Measurements from ENCODE around the gene NFATC1.

Gene NFATC1

DNA sequence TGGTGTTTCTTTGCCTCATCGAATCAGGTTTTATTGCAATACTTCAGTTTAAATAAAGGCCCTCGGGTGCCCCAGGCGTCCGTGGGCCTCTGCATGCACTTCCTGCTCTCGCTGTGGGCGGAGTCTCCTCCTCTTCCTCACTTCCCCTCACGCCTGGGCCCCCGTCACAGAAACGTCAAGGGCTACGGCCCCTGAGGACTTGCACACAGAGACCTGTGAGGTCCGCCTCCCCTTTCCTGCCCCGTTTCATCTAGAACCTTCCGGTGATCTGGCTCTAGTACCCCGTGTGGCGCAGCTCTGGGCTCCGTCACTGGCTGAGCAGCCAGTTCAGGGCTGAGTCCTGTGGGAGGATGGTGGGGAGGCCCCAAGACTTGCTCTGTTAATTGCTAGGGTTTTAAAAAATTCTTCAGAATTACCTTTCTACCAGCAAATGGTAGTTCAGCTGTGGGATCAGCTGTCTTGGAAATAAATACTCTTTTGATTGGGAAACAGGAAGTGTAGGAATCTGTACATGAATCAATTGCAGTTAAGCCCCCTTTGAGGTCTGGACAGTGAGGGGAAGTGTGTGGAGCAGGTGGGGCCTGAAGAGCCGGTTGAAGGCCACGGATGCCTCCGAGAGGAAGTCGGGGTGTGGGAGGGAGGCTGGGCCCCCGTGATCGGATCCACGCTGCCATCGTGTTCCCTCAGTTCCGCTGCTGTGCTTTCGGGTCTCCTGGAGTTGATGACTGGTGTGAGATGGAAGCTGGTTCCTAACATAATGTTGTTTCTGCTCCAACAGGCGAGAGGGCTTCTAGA lies 10.2 kb downstream of the NFATC1 start:
- DNase-seq = no peak

DNA sequence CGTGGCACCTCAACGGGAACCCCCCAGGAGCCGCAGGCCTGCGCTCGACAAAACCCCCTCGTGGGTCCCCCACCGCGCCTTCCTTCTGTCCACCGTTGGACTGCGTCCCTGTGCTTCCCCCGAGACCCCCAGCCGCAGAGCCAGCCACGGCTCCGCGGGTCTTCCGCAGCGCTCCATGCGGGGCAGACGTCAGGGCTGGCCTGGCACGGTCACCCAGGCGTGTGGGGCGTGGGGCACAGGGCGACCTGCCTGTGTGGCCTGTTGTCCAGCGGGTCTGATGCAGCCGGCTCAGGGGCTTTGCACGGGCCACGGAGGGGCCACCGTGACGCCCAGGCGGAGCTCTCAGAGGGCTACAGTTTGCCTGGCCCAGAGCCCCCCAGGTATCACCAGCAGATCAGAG lies 11.0 kb downstream of the NFATC1 start:
- no peak for DNase-seq

DNA sequence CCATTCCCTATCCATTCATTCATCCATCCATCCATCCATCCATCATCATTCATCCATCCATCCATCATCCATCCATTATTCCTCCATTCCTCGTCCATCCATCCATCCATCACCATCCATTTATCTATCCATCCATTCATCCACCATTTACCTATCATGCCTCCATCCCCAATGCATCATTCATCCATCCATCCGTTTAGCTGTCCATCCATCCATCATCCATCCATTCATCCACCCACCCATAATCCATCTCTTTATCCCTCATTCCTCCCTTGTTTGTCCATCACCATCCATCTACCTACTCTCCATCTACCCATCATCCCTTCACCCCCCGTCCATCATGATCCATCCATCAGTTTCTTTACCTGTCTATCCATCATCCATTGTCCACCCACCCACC lies 13.6 kb downstream of the NFATC1 start:
- DNase-seq = no peak

DNA sequence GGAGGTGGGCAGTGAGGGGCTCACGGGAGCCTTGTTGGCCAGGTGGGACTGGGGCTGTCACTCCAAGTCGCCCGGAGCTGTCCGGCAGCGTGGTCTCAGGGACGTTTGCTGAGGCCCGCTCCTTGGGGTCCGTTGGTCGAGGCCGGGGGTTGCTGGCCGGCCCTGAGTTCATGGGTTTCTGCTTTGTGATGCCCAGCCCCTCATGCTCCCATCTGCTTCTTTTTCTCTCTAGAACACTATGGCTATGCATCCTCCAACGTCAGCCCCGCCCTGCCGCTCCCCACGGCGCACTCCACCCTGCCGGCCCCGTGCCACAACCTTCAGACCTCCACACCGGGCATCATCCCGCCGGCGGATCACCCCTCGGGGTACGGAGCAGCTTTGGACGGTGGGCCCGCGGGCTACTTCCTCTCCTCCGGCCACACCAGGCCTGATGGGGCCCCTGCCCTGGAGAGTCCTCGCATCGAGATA lies 14.5 kb downstream of the NFATC1 start:
- DNase-seq = no peak

DNA sequence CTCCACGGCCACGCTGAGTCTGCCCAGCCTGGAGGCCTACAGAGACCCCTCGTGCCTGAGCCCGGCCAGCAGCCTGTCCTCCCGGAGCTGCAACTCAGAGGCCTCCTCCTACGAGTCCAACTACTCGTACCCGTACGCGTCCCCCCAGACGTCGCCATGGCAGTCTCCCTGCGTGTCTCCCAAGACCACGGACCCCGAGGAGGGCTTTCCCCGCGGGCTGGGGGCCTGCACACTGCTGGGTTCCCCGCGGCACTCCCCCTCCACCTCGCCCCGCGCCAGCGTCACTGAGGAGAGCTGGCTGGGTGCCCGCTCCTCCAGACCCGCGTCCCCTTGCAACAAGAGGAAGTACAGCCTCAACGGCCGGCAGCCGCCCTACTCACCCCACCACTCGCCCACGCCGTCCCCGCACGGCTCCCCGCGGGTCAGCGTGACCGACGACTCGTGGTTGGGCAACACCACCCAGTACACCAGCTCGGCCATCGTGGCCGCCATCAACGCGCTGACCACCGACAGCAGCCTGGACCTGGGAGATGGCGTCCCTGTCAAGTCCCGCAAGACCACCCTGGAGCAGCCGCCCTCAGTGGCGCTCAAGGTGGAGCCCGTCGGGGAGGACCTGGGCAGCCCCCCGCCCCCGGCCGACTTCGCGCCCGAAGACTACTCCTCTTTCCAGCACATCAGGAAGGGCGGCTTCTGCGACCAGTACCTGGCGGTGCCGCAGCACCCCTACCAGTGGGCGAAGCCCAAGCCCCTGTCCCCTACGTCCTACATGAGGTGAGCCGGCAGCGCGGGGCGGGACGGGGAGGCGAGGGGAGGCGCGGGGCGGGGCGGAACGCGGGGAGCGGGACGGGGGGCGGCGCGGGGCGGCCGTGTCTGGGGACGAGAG lies 15.2 kb downstream of the NFATC1 start:
- DNase-seq = no peak

DNA sequence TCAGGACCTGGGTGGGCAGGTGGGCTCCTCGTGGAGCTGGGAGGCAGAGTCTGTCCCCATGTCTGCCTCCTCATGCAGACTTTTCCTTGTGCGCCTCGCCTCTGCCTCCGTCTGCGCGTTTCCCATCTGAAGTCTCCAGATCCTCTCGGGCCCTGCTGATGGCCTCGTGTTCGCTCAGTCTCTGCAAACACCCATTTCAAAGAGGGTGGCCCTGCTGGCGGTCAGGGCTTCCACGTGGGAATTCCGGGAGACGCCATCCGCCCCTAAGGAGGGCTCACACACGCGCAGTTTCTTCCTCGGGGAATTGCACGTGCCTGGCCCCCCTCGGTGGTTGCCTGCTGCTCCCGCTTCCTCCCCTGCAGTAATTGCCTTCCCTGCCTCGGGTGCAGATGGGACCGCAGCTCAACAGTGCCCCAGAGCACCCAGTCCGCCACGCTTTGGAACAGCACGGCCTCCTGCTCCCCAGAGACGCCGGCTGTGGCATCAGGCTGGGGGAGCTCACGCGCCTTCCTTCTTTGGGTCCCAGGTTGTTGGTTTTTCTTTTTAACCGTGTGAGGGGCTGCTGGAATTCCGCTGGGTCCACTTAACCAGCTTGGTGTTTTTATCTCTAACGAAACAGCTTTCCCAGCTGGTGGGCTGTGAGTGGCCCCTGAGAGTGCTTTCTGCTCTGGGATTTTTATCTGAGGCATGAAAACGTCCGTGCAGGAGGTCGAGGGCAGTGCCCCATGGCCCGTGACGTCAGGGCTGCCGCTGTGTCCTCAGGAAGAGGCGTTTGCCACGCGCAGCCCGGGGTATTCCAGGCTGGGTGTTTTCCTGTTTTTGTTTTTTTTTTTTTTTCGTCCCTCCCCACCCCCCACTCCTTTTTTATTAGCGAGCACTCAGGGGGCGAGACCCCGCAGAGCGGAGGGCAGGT lies 16.1 kb downstream of the NFATC1 start:
- DNase-seq = no peak

DNA sequence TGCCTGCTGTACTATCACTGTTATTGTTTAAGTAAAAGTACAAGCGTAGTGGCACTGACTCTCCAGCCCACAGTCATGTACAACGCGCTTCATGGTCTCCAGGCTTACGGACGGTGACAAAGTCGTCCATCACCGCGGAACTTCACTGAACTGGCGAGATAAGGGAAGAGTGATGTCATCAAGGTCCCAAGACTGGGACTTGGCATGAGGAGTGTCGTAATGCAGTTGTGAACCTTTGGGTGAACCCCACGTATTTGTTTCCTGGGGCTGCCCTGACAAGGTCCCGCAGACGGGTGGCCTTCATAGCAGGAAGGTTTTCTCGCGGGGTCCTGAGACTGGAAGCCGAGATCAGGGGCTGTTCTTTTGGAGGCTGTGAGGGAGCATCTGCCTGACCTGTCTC lies 17.3 kb downstream of the NFATC1 start:
- DNase-seq = no peak

DNA sequence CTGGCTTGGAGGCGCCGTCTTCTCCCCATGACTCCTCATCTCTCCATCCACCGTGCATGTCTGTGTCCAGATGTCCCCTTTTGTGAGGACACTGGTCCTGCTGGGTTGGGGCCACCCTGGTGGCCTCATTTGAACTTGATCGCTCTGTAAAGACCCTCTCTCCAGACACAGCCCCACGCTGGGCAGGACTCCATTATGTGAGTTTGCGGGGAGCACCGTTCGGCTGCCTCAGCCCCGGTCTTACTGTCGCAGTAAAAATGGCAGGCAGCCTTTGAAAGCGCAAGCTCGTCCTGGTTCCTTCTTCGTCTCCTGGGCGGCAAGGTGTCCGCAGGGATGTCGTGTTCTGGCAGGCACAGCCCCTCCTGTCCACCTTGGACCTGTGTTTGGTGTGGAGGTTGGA lies 17.7 kb downstream of the NFATC1 start:
- no peak for DNase-seq

DNA sequence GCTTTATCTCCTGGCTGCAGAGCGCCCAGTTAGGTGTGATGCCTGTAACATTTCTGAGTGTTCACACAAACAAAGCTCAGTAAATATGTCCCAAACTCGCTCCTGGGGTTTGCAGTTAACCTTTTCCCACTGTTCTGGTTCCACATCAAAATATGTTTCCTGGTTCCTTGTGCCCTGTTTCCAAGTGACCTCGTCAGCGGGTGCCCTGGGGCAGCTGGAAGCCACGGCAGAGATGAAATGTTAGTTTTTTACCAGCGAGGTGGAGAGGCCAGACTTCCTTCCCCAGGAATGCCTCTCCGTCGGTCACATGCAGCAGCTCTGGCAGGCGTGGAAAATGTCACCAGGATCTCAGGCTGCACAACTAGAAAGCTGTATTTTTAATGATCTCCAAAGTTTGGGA lies 18.2 kb downstream of the NFATC1 start:
- no peak for DNase-seq

DNA sequence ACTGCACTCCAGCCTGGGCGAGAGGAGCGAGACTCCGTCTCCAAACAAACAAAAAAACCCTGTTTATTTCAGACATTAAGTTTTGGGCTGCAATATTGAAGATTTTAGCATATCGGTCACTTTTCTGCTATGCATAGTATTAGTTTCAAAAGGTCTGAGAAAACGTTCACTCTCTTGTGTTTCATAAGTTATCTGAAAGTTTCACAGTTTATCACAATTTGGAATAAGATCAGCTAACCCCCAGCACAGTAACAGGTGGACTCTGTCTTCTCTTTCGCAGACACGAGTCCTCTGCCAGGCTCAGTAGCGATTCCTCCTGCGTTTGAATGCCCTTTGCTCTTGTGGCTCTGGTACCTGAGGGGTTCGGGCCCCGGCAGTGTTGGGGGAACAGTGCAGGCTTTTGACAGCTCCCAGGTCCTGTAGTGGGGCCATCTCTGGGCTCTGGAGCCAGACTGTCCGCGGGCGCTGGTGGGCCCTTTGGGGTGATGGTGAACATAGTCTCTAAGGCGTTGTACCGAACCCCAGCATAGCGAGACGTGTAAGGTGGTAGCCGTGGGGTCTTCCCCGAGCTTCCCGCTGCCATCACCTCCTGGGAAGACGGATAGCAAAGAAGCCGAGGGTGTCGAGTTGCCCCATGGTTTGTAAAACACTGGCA lies 20.4 kb downstream of the NFATC1 start:
- no peak for DNase-seq

DNA sequence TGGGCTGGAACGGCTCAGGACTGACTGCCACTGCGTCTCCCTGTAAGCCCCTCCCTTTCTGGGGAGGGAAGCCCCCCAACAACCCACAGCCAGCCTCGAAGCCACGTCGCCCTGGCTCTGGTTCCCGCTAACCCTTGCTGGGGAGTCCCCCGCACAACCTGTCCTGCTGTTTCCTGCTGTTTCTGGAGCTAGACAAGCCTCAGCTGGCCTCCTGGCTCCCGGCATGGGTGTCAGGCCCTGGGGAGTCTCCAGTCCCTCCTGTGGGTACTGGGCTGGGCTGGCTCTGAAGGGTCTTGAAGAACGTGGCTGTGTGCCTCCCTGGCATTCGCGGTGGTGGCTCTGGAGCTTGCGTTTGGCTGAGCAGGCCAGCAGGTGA lies 20.9 kb downstream of the NFATC1 start:
- DNase-seq = no peak

DNA sequence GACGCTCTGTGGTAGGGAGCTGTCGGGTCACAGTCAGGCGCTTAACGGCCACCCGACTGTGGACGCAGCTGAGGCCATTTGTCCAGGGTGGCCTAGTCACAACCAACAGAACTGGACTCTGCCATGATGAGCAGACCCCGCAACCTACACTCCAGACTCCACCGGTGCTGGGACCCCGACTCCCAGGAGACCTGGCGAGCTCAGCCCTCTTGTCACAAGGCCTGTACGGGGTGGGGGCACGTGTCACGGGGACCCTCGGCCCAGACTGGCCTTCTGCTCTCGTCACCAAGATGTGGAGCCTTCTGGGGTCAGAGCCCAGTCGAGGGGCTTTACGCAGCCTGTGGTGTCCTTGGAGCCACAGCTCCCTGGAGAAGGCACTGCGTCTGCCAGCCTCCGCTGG lies 22.5 kb downstream of the NFATC1 start:
- DNase-seq = no peak

DNA sequence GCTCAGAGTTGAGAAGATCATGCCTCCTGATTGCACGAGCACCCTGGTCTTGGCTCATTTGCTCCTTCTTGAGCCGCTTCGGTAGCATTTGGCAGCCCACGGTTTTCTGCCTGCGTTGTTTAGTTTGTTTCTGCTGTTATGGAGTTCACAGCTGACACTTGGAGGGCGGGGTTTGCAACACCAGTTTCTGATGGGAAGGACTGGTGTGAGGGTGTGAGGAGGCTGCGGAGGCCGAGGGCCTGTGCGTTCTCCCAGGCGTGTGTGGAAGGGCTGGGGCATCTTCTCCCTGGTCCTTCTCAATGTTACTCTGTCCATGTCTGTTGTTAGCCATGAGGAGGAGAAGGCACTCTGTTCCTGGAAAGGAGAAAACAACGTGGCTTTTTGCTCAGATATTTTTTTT lies 22.9 kb downstream of the NFATC1 start:
- no peak for DNase-seq

DNA sequence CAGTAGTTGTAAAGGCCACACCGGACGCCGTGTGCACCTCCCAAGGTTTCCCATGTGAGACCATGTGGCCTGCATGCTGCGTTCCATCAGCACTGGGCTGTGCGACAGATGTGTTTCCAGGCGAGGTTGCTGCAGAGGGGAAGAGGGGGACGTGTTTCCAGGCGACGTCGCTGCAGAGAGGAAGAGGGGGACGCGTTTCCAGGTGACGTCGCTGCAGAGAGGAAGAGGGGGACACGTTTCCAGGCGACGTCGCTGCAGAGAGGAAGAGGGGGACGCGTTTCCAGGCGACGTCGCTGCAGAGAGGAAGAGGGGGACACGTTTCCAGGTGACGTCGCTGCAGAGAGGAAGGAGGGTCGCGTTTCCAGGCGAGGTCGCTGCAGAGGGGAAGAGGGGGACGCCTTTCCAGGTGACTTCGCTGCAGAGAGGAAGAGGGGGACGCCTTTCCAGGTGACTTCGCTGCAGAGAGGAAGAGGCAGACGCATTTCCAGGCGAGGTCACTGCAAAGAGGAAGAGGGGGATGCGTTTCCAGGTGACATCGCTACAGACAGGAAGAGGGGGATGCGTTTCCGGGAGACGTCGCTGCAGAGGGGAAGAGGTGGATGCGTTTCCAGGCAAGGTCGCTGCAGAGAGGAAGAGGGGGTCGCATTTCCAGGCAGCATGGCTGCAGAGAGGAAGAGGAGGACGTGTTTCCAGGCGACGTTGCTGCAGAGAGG lies 24.5 kb downstream of the NFATC1 start:
- DNase-seq = no peak

DNA sequence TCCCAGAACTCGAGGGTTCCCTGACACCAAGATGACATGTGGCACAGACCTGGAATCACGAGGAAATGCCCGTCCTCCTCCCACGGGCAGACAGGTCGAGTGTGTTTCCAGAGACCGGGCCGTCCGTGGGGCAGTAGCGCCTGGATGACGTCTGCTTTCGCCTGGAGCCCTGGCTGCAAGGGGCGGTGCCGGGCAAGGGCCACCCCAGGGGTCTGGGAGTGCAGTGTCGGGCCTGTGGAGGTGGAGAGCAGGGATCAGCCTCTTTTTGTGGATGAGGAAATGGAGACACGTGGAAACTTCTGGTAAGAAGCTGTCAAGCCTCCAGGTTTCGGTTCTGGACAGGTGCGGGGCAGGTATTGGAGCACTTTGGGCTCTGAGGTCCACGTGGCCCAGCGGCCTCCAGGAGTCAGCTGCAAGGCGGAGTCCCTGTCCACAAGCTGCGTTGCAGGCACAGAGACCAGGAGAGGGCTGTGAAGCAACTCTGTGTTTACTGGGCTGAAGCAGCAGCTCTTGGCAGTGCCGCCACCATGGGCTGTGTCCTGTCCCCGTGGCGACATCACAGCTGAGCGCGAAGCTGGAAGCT lies 25.6 kb downstream of the NFATC1 start:
- no peak for DNase-seq

DNA sequence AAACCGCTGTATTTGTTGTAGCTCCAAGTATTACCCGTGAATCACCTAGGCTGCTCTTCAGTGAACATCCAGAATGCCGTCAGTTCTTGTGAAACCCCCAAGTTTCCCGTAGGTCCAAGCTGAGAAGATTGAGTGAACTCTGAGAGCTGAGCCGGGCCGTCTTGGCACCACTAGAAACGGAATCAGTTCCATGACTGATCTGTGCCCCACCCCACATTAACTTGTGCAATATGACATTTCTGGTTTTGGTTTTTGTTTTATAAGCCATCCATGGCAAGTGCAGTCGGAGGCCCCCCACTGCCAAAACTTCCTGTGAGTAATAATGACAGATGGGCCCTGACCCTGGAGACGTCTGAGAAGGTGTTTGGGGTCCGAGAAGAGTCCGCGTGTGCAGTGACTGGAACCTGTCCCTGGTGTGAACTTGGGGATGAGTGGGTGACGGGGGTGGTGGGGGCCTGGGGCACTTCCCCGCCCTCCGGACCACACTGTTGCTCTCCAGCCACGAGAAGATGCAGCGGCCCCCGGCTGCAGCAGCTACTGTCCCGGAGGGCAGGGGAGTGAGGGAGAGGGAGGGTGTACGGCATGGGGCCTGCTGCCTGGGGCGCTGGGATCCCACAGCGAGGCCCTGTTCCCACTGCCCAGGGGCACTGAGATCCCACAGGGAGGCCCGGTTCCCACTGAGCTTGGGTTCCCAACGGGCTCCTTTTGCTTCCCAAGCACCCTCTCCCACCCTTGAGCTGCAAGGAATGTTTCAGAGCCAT lies 26.5 kb downstream of the NFATC1 start:
- no peak for DNase-seq

DNA sequence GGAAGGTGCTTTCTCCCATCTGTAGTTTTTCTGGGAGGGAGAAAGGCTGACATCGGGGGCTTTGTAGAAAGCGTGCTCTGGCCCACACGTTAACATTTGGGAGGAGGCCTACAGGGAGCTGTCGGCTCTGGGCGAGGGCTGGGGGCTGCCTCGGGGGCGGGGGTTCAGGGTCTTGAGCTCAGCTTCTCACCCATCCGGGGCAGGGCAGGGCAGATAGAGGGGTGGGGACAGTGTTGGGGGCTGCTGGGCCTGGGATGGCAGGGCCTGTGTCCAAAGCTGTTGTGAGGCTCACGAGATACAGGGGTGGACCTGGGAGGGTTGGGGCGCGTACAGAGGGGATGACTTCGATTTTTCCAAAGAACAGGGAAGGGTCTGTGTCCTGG lies 27.0 kb downstream of the NFATC1 start:
- no peak for DNase-seq

DNA sequence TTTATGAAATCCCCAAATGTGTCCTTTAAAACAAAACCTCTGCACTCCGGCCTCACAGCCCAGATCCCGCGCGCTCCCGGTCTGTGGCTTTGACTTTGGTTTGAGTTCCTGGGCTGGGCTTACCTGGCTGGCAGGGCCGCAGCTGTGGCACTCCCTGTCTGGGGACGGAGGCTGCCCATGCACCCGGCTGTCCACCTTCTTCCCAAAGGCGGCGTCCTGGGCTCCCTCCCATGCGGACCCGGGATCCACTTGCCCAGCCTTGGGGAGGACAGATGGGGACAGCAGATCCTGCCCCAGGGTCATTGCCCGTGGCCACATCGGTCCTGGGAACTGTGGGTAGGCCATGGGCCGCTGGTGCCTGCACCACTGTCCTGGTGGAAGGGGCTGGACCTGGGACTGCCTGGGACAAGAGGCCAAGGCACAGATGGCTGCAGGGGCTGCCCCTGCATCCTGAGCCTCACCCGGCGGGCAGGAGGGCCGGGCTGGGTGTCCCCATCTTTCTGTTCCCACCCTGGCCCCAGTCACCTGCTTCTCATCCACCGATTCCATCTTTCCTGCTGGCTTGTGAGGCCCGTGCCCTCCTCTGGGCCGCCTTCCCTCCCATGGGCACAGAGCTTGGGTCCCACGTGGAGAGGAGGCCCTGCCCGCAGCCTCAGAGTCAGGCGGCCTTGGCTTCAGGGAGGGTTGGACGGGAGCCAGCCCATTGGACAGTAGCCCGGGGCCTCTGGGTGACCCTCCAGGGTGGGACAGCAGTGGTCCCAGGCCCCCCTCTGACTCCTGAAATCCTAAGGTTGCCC lies 27.7 kb downstream of the NFATC1 start:
- DNase-seq = no peak

DNA sequence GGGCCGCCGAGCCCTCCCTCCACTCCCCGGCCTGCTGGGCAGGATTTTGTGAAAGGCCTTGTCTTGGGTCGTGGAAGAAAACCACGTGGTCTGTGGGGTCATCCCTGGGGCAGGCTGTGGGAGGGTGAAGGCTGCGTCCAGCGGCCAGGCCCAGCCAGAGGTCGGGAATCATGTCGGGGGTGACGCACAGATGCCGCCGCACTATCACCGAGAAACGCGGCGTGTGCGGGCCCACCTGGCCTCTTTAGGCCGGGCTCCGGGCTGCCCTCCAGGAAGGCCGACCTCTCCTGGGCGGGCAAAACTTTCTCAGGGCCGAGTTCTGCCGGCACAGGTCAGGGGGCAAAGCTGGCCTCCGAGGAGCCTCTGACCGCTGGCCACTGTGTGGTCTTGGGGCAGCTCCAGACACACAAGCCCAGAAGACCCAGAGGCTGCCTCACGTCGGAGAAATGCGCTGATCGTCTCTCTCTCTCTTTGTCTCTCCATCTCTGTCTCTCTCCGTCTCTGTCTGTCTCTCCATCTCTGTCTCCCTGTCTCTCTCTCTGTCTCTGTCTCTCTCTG lies 28.4 kb downstream of the NFATC1 start:
- DNase-seq = no peak
